ENCODE results near the gene HOXA10.

HOXA10 gene

DNA sequence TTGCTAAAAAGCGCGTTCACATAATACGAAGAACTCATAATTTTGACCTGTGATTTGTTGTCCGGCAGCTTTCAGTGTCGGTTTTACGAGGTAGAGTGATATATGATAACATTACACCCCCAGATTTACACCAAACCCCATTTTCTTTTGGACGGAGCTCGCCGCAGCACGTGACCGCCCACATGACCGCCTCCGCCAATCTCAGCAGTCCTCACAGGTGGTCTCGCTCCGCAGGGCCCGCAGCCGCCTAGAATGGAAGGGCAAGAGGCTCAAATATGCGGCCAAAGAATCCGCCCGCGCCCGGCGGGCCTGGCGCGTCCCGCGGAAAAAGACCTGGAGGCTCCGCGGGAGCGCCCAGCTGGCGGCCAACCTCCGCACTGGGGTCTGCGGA lies 17.6 kb downstream of the HOXA10 start, which contains the start of gene HOXA7:
Gene HOXA7, minus strand, starts transcription at position 168 of the 391 bp plus-strand sequence. Its CDS starts 130 bp downstream, at position 38.
- DNase-seq (ENCODE audit: low read depth), result no peak

DNA sequence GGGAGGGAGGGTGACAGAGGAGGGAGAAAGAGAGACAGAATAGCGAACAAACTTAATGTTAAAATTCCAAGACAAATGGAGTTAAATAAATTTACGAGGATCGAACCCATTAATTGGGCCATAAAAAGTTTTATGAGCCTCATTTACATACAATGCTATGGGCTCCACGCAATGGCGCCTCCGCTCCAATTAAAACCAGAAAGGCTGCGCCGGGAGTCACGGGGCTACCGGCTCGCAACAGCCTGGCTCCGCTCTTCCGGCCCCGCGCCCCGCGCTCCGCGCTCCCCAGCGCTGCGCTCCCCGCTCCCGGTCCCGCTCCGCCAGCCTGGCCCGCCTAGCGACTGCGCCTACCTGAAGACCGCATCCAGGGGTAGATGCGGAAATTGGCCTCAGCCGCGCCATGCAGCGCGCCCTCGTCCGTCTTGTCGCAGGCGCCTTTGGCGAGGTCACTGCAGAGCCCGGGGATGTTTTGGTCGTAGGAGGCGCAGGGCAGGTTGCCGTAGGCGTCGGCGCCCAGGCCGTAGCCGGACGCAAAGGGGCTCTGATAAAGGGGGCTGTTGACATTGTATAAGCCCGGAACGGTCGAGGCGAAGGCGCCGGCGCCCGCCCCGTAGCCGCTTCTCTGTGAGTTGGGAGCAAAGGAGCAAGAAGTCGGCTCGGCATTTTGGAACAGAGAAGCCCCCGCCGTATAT lies 18.2 kb downstream of the HOXA10 start:
- no peak for DNase-seq (ENCODE audit: low read depth)

DNA sequence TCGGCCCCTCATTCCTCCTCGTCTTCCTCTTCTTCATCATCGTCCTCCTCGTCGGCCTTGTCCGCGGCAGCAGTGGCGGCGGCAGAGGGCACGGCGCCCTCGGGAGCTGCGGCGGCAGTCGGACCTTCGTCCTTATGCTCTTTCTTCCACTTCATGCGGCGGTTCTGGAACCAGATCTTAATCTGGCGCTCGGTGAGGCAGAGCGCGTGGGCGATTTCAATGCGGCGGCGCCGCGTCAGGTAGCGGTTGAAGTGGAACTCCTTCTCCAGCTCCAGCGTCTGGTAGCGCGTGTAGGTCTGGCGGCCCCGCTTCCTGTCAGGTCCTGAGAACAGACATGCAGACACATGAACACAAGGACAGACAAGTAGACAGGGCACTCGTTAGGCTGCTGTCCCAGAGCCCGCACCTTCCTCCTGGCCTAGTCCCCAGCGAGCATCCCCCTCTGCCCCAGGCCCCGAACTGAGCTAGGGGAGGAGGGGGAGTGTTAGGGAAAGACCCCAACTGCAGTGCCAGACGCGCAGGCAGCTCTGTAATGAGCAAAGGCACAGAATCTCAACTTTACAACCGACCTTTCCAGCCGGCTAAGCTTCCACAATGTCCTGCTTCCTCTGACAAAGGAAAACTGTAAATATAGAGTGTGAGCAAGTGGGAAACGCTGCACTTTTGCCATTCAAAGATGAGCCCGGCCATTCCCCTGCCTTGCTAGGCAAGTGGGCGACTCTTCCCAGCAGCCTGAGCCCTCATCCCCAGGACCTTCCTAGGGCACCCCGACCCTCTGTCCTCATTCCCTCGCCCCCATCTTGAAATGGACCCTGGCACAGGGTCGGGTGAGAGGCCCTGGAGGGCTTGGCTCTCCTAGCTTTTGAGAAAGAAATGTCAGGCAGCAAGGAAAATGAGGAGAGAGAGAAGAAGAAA lies 19.0 kb downstream of the HOXA10 start:
- no peak for DNase-seq (ENCODE audit: low read depth)

DNA sequence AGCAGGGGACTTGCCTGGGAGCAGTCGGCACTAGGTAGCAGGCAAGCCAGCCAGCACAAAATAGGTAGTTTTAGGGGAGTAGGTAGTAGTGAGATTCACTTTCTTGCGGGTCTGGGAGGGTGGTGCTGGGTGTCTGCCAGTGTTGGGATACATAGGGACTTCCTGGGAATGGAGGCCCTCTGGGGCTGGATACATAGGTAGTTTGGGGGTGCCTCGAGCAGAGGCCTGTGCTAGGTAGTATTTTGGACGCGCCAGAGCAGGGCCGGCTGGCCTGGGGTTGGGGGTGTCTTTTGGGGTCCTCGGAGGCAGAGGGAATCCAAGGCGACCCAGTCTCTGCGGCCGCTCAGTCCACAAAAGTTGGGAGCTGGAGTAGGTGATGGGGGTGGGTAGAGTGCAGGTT lies 19.8 kb downstream of the HOXA10 start:
- DNase-seq (ENCODE audit: low read depth), result no peak

DNA sequence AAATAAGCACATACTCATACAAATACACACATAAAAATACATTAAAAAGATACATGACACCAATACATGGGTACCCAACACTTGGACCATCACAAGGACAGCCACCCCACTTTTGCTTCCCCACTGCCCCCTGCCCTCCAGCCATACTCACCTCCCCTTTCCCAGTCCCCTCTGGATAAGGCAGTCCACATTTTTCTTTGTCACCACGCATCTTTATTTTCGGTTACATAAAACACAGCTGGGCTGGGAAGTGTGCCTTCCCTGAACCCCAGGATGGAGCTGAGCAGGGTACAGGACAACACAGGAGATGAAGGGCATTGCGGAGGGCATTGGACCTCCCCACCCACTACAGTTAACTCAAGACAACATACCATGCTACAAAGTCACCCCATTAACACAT lies 20.6 kb downstream of the HOXA10 start:
- no peak for DNase-seq (ENCODE audit: low read depth)

DNA sequence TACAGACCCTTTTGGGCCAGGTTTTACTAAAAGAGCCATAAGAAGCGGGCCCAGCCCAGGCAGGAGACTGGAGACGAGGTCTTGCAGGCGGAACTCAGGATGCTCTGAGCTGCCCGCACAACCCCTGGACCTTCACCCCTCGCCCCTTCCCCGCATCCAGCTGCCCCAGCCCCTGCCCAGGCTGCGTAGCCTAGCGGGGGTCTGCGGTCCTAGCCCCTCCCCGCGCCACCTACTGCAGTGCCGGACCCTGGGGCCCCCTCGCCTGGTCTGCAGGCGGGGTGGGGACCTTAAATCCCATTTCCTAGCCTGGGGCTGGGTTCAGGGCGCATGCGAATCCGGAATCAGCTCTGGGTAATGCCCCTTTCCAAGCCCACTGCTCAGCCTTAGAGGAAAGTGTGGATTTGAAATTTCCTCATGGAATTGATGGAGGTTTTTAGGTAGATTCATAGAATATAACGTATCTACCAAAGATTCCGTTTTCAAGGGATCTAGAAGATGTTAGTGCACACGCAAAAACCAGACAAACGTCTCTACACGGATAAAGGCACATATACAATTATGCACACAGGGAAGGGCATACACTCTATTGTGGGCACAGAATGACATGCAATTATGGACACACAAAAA lies 21.2 kb downstream of the HOXA10 start:
- no peak for DNase-seq (ENCODE audit: low read depth)

DNA sequence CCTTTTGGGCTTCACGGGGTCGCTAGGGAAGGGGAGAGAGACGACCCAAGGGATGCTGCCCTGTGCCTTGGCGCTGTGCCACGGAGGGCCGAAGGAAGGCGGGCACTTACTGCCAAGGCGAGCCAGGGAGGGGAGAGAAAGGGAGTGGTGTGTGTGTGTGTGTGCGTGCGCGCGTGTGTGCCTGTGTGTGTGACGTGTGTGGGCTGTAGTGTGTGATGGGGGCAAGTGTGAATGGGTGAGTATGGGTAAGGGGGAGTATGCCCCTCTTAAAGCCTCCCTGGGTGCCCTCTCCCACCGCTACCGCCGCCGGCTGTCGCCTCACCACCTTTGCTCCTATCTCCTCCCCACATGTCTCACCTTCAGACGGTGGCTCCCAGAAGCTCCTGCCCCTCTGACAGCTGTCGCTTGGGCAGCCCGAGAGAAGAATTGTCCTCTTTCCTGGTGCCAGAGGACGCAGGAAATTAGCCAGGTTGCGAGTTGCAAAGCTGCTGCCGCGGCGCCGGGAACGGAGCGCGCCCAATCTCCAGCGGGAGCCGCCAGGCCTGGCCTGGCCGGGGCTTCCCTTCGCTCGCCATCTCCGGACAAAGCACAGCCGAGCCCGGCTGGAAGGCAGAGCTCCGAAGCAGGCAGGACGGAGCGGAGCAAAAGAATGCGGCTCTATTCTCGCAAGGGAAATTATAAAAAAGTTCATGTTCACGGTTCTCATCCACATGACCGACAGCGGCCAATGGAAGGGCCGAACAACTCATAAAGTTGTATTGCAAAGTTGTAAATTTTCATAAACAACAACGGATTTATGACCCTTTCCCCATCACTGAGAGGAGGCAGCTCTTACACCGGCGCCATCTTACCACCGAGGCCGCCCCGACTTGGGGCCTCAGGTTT lies 21.9 kb downstream of the HOXA10 start, which contains the start of gene HOXA3:
Gene HOXA3, minus strand, starts transcription at position 653 of the 885 bp plus-strand sequence. CDS start 41,943 bp downstream, outside the sequence.
- DNase-seq (ENCODE audit: low read depth), result no peak

DNA sequence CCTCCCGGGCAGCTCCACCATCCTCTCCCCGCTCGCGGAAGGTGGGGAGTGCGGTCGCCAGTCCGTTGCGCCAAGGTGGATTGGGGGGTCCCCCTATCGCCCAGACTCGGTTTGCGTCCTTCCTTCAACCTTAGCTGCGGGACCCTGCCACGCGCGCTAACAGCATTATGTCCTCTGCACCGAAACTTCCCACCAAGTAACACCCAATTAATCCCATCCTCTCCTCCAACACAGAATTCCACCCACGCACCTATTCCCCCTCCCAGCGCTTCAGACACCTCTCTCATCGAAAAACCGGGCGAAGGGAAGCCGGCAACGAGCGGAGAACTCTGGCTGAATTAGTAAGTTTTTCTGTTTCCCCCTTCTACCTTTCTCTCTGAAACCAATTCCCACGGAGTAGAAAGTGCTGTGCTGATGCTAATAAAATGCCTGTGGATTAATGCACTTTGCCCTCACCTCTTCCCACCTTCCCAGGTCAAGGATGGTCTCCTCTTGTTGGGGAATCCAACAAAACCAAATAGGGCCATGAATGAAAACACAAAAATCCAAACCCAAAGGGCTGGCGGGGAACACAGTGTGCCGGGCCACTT lies 22.7 kb downstream of the HOXA10 start:
- DNase-seq (ENCODE audit: low read depth), result no peak

DNA sequence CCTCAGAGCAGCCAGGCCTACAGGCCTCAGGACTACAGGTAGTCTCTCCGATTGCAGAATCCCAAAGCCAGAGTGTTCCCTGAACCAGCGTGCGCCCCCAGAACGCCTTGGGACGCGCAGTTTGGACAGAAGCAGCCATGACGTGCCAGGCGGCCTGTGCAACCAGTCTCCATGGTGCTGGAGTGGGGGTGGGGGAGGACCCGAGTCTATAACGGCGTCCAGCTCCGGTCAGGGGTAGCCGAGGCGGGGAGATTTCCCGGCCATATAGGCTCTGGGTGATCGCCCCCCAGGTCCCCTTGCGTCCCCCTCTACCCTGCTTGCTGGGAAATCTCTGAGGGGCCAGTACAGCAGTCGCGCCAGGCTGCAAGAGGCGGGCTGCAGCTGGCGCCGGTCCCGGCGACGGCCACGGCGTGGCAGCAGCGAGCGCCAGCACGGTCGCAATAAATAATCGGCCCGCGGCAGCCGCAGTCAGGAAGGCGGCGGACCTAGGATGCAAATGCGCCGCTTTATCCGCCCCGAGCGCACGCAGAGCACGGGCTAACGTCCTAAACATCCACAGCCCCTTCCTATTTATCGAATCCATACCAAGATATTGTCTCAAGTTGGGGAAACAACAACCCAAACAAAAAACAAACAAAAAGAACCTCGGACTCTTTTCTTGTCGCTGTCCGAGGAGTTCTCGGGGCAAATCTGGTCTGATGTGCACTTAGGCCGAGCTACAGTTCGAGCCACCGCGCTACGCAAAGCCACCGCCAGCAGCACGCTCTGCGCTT lies 23.4 kb downstream of the HOXA10 start:
- no peak for DNase-seq (ENCODE audit: low read depth)

DNA sequence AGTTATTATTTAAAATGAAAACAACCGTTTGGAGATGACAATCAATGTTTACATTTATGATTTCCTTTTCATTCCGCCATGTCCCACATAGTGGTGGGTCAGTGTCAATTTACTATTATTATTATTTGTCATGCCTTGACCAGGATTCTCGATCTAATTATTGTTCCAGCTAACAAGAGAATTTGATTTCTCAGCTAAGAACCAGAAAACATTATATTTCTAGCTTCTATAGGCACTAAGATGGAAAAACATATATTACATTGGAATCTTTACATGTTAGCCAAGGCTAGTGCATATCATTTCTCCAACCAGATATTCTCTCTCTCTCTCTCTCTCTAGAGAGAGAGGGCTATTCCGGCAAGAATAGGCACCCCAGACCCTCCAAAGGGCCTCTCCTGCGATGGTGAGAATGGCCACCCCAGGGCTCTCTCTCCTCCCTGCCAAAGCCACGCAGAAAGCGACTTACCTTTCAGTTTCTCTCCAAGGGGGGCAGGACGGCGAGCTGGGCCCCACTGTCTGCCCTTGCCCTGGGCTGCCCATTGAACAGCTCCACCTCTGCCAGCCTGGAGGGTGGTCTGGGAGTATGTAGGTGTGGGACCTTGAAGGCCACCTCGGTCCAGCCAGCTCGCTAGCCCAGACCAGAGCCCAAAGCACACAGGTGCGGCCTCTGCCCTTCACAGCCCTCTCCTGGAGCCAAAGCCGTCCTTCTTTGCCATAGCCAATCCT lies 24.1 kb downstream of the HOXA10 start:
- DNase-seq (ENCODE audit: low read depth), result no peak

DNA sequence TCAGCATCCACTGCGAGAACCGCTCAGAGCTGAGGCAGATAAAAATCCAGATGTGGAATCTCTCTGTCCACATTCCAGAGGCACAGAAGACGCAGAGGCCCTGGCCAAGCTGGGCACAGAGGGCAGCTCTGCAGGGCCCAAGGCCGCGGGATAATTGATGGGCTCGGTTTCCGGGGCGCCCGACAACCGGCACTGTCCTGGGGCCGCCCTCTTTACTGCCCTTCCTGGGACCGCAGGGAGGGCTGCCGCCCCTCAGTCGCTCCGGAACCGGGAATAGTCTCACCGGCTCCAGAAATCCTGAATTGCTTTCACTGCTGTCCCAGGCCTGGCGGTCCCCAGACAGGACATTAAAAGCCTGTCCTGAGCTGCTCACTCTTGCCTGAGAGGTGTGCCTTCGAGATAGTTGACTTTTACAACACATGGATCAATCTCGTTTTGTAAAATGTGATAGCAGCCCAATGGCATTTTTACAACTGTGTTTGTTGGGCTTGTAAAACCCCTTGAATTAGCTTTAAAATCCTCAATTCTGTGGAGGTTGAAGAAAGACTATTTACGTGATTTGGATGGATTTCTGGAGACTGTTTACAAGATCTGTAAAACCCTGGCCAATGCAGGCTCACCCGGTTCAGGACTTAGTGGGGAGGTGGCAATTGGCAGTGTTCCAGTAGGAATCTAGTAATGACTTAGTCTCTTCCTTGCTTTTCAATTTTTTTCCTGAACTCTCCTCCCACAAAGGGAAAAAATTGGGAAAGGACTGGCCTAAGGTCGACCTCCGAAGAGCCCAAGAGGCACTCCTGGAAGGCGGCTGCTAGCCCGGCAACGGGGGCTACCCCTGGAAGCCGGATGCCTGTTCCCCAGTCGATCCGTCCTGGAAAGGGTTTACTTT lies 25.1 kb downstream of the HOXA10 start:
- DNase-seq (ENCODE audit: low read depth), result no peak

DNA sequence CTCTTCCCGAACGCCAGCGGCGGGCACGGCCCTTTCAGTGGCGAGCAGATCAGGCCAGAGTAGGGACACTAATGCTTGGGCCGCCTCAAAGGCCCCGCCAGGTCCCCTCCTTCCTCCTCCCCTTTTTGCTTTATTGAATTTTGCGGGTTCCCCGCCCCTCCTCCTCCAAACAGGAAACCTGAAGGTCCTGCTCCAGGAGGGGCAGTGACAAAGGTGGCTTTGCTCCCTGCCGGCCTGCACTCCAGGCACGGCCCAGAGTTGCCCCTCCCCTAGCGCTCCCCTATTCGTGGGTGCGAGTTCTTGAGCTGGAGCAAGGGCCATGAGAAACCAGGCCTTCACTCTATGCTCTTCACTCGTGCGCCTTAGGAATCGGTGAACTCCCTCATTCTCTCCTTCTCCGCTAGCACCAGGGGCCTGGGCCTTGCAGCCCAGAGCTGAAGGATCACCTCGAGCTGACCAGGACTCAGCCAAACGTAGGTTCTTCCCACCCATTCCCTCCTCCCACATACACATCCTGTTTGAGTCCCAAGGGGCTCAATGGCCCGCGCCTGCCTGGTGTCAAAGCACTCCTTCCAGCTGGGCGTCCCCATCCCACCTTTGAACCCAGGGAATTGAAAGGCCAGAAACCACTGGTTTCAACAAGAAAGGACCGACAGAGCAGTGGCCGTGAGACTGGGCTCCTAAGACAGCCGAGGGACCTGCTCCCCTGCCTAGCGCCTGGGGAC lies 25.9 kb downstream of the HOXA10 start:
- no peak for DNase-seq (ENCODE audit: low read depth)

DNA sequence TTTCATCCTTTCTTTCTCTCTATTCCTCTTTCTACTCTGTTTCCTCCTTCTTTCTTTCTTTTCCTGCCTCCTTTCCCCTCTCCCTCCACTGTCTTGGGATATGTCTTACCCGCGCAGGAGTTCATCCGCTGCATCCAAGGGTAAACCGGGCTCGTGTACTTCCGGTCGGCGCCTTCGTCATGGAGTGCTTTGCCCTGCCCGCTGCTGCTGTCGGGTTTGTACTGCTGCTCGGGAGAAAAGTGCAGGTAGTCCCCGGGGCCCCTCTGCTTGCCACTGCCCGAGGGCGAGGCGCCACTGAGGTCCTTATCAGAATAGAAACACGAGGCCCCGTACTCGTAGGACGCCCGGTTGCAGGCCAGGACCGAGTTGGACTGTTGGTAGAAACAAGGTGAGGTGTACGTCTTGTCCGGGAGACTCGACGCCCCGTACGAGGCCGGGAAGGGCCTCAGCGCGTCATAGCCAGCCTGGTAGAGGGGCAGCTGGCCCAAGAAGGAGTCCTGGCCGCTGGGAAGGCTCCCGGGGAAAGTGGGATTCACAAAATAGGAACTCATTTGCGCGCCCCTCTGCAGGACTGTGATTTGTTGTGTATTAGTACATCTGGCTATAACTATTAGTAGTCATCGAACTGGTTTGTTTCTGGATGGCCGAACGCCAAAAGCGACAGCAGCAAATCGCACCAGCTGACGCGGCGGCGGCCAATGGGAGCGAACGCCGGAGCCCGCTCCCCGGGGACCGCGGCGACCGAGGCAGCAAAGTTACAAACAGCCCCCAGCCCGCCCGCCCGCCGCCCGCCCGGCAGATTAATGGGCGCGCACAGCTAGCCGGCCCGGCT lies 26.7 kb downstream of the HOXA10 start, which contains the start of gene HOXA6:
Gene HOXA6, minus strand, starts transcription at position 576 of the 832 bp plus-strand sequence. Its CDS starts 25 bp downstream, at position 551.
- DNase-seq (ENCODE audit: low read depth), result no peak

DNA sequence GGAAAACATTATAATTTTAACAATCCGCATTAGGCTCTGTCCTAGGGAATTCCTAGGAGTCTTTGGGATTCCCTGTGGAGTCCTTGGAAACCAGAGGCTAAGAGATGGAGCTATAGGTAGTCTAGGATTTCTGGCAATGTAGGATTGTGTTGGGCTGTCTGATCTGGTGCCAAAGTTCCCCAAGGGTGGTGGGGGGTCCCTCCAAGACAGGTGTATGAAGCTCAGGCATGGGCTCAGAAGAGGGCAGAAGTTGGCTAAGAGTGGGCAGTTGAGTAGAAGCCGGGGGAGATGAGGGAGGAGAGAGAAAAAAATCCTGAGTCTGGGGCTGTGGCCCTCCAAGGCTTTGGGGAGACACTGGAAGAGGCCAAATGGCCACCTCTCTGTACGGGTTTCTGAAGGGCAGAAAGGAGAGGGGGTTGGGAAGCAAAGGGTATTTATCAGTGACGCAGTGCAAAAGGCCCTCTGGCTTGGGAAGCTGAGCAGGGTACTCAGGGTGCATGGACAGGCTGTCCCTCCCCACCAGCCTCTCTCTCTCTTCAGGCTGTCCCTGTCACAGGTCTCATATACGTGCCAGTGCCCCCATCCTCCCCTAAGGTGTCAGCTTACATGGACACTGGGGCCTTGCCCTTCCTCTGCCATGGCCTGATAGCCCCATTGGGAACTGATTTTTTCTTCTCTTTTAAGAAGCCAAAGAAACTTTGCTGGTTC lies 27.5 kb downstream of the HOXA10 start:
- DNase-seq (ENCODE audit: low read depth), result no peak

DNA sequence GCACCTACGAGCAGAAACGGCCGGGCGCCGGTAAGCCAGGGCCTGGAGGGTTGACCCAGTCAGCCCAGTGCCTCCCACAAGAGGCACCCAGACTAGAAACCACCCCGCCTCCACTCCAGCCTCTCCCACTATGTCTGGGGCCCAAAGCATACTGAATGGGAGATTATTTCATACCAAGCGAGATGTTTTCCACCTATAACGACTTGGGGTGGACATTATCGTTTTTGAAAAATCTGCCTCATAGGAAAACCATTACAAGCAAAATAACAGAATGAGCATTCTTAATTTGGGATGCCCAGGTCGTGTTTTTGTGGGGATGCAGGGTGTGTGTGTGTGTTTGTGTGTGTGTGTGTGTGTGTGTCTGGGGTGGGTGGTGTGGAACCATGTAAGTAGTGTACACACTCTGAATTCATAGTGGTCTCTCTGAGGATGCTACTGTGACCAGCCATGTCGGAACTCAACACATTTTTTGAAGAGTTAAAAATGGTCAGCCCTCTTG lies 28.2 kb downstream of the HOXA10 start:
- DNase-seq (ENCODE audit: low read depth), result no peak
